Activated naive CD4-positive, alpha-beta T cell treated with anti-CD3 and anti-CD28 coated beads, Interleukin-2, amount 50 U/mL, for 24 hours (primary cell): ENCODE measurements around the gene PTPN2.
"Not testable (repeated sequence)": the region's sequence is repeated elsewhere in the genome, so short reads cannot be mapped to it uniquely, and the experiment has no call there.

ENCODE experiments used
- H3K27ac Mint-ChIP-seq: one replicate; pipeline ENCODE4 v1.8.0; 2021; ENCODE audit warnings: mild to moderate bottlenecking, mixed read lengths
- H3K27me3 Mint-ChIP-seq: one replicate; pipeline ENCODE4 v1.8.0; 2021; ENCODE audit warnings: mixed read lengths
- H3K36me3 Mint-ChIP-seq: one replicate; pipeline ENCODE4 v1.8.0; 2021; ENCODE audit warnings: mixed read lengths
- H3K4me1 Mint-ChIP-seq: one replicate; pipeline ENCODE4 v1.8.0; 2021; ENCODE audit warnings: mixed read lengths
- H3K4me3 Mint-ChIP-seq: one replicate; pipeline ENCODE4 v1.8.0; 2021; ENCODE audit warnings: mild to moderate bottlenecking, mixed read lengths
- H3K9me3 Mint-ChIP-seq: one replicate; pipeline ENCODE4 v1.8.0; 2021; ENCODE audit warnings: mixed read lengths

Gene PTPN2

DNA sequence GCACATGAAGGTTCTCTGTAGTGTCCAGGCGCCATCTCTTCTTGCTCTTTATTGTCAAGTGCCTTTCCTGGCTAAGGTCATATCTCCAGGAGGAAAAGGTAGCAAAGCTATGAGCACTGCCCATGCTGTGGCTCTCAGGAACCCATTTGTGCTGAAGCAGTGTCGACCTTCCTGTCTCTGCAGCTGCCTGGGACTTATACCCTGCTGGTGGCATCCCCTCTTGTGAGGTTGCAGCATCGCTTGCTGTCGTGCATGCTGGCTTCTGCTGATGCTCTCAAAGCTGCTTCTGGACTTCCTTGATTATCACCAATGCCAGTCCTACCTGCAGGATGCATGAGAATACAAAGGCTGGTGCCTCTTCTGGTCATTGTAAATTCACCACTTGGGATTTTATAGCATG lies 22.1 kb upstream of the PTPN2 start:
- Mint-ChIP-seq H3K4me3 (no peak overlapping the region), H3K36me3 (no peaks in the 10 kb centered on the region), H3K4me1 (peaks cover 14% of the 10 kb centered on the region), H3K9me3 (no peaks in the 10 kb centered on the region), H3K27me3 (no peaks in the 10 kb centered on the region), H3K27ac (no peak overlapping the region)

DNA sequence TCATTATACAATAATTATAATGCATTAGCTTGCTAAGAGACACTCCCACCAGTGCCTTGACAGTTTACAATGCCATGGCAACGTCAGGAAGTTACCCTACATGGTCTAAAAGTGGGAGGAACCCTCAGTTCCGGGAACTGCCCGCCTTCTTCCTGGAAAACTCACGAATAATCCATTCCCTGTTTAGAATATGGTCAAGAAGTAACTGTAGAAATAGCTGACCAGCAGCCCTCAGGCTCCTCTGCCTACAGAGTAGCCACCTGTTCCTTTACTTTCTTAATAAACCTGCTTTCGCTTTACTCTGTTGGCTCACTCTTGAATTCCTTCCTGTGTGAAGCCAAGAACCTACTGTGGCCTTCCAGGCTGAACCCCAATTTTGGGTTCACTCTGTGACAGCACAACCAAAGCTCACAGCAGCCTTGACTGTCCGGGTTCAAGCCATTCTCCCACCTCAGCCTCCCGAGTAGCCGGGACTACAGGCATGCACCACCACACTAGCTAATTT lies 20.0 kb upstream of the PTPN2 start:
- no peak overlapping the region for H3K4me3 Mint-ChIP-seq
- no peaks in the 10 kb centered on the region for H3K36me3 Mint-ChIP-seq
- peaks cover 8% of the 10 kb centered on the region for H3K4me1 Mint-ChIP-seq
- H3K9me3 Mint-ChIP-seq, result no peaks in the 10 kb centered on the region
- H3K27ac Mint-ChIP-seq, result peak overlapping the region; percentile 95
- no peaks in the 10 kb centered on the region for H3K27me3 Mint-ChIP-seq

DNA sequence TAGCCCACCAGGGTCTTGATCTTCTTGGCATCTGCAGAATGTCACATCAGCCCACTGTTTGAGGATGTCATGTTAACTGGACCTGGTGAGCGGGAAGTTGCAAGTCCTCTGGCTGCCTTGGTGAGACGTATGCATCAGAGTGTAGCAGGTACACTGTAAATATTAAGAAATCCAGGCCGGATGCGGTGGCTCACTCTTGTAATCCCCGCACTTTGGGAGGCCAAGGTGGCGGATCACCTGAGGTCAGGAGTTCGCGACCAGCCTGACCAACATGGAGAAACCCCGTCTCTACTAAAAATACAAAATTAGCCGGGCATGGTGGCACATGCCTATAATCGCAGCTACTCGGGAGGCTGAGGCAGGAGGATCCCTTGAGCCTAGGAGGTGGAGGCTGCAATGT lies 17.2 kb upstream of the PTPN2 start:
- H3K27me3 Mint-ChIP-seq, H3K27ac Mint-ChIP-seq, H3K4me1 Mint-ChIP-seq, H3K9me3 Mint-ChIP-seq, H3K4me3 Mint-ChIP-seq, H3K36me3 Mint-ChIP-seq: not testable (repeated sequence)

DNA sequence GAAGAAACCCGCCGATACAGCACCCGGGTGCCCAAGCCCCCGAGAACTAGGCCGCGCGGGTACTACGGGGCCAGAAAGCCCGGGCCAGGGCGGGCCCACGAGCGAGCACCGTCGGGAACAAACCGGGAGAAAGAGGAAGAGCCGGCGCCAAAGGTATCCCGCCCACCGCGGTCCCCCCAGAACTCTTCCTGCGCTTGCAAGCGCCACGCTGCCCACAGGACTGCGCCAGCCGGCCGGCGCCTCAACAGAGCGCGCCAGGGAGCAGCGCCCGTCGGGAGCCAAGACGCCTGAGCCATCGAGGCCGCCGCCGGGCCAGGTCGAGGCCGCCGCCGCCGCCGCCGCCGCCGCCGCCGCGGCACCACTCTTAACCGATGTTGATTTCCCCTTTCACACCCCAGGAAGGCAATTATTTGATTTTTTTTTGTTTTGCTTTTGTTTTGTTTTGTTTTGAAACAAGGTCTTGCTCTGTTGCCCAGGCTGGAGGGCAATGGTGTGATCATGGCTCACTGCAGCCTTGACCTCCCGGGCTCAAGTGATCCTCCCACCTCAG lies 12.8 kb upstream of the PTPN2 start:
- H3K9me3 Mint-ChIP-seq, H3K36me3 Mint-ChIP-seq, H3K4me1 Mint-ChIP-seq: not testable (repeated sequence)
- Mint-ChIP-seq H3K27me3 (peaks cover 14% of the 10 kb centered on the region), H3K4me3 (peak overlapping the region; percentile 61), H3K27ac (peak overlapping the region; percentile 51)

DNA sequence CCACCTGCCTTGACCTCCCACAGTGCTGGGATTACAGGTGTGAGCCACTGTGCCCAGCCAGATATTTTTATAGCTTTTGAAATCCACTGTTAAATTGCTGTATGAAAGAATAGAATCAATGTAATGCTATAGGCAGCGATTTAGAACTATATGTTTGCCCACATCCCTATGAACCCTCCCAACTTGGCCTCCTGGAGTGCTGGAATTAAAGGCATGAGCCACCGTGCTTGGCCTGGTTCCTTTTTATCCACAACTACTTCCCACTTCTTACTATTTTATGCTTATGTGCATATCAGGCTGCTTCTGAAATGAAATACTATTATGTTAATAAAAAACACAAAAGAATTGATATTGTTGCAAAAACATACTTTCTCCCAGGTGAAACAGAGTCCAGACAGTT lies 11.6 kb upstream of the PTPN2 start:
- H3K4me1 Mint-ChIP-seq, result peaks cover 5% of the 10 kb centered on the region
- H3K36me3 Mint-ChIP-seq, result no peaks in the 10 kb centered on the region
- H3K9me3 Mint-ChIP-seq, result no peaks in the 10 kb centered on the region
- H3K4me3 Mint-ChIP-seq, result no peak overlapping the region
- peaks cover 14% of the 10 kb centered on the region for H3K27me3 Mint-ChIP-seq
- H3K27ac Mint-ChIP-seq, result peak overlapping the region; percentile 51

DNA sequence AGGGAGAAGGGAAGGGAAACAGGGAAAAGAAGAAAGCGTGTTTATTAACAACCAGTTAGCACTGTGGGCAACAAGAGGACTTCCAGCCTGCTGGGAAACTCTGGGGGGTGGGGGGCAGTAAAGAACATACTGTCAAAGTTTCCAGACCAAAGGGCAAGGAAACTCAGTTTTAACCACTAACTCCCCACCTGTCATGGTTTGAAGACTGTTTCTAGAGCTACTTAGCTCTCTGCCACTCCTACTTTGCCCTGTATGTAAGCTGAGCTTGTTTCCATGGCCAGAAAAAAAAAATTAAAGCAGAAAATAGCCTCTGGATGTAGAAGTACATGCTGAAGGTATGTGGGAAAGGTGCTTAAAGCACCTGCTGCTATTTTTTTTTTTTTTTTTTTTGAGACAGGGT lies 11.0 kb upstream of the PTPN2 start:
- peaks cover 14% of the 10 kb centered on the region for H3K27me3 Mint-ChIP-seq
- no peaks in the 10 kb centered on the region for H3K9me3 Mint-ChIP-seq
- no peak overlapping the region for H3K4me3 Mint-ChIP-seq
- peak overlapping the region; percentile 59 for H3K27ac Mint-ChIP-seq
- no peaks in the 10 kb centered on the region for H3K36me3 Mint-ChIP-seq
- peaks cover 5% of the 10 kb centered on the region for H3K4me1 Mint-ChIP-seq

DNA sequence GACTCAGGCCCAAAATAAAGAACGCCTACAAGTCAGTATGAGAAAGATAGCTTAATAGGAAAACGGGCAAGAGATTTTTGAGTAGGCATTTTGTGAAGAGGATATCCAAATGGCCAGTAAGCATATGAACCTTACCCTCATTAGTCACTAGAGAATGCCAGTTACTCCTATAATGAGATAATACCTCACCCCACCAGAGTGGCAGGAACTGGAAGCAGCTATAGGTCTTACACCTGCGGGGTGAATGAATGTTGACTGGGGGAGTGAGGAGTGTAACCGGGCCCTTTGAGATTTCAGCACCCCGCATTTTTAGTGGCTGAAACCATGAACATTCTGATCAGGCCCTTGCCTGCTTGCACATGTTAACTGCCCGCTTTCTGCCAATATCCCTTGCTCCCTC lies 7.5 kb upstream of the PTPN2 start:
- H3K27me3 Mint-ChIP-seq, result peaks cover 14% of the 10 kb centered on the region
- no peaks in the 10 kb centered on the region for H3K9me3 Mint-ChIP-seq
- H3K27ac Mint-ChIP-seq, result no peak overlapping the region
- no peaks in the 10 kb centered on the region for H3K36me3 Mint-ChIP-seq
- no peak overlapping the region for H3K4me3 Mint-ChIP-seq
- peaks cover 5% of the 10 kb centered on the region for H3K4me1 Mint-ChIP-seq

DNA sequence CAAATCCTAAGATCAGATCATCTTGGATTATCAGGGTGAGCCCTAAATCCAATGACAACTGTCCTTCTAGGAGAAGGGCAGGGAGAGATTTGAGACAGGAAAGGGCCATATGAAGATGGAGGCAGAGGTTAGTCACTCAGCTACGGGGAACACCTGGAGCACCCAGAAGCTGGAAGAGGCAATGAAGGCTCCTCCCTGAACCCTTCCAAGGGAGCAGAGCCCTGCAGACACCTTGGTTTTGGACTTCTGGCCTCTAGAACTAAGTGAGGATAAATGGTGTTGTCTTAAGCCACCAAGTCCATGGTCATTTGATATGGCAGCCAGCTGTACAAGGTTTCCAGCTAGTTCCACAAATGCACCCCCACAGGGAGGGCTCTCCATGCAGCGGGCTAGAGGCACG lies 6.9 kb upstream of the PTPN2 start:
- no peak overlapping the region for H3K4me3 Mint-ChIP-seq
- no peak overlapping the region for H3K27ac Mint-ChIP-seq
- H3K4me1 Mint-ChIP-seq, result peaks cover 5% of the 10 kb centered on the region

DNA sequence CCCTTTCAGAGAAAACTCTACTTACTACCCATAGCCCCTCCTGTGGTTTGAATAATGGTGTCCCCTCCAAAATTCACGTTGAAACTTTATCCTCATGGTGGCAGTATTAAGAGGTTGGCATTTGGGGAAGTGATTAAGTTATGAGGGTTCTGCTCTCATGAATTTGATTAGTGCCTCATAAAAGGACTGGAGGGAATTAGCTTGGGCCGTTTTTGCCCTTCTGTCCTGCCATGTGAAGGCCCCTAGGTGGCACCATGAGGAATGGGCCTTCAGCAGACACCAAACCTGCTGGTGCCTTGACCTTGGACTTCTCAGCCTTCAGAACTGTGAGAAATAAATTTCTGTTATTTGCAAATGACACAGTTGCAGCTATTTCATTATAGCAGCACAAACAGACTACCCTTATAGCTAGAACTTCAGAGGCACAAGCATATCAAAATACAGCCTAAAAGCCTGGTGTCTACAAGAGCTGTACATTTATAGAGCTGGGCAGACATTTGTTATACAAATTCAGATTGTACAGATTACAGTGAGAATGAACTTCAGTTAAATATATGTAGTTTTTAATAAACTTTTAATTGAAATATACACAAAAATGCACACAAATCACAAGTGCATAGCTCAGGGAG lies 2.6 kb upstream of the PTPN2 start:
- Mint-ChIP-seq H3K36me3 (no peaks in the 10 kb centered on the region), H3K27ac (peak overlapping the region; percentile 77), H3K9me3 (no peaks in the 10 kb centered on the region), H3K4me1 (peaks cover 27% of the 10 kb centered on the region), H3K27me3 (no peaks in the 10 kb centered on the region), H3K4me3 (no peak overlapping the region)

More for the DNA sequence above, 6.9 kb upstream of the PTPN2 start:
- H3K36me3 Mint-ChIP-seq, result no peaks in the 10 kb centered on the region
- H3K9me3 Mint-ChIP-seq, result no peaks in the 10 kb centered on the region
- H3K27me3 Mint-ChIP-seq, result peaks cover 11% of the 10 kb centered on the region

DNA sequence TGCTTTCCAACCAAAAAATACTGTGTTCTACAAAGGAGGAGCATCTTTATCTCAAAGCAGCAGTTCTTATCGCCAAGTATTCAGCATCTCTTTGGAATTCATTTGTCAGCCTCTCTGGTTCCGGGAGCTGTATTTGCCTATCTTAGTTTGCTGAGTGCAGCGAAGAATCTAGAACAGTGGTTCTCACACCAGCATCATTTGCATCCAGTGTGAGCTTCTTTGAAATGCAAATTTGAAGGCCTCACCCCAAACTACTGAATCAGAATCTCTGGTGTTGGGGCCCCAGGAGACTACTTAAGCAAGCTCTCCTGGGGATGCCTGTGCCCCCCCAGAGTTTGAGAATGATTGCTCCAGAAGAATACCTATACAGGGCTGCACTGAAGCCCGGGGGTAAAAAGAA lies 1.5 kb upstream of the PTPN2 start:
- Mint-ChIP-seq H3K9me3 (no peaks in the 10 kb centered on the region), H3K4me1 (peaks cover 39% of the 10 kb centered on the region), H3K4me3 (peak overlapping the region; percentile 42), H3K36me3 (peaks cover 2% of the 10 kb centered on the region), H3K27me3 (no peaks in the 10 kb centered on the region), H3K27ac (peak overlapping the region; percentile 55)

DNA sequence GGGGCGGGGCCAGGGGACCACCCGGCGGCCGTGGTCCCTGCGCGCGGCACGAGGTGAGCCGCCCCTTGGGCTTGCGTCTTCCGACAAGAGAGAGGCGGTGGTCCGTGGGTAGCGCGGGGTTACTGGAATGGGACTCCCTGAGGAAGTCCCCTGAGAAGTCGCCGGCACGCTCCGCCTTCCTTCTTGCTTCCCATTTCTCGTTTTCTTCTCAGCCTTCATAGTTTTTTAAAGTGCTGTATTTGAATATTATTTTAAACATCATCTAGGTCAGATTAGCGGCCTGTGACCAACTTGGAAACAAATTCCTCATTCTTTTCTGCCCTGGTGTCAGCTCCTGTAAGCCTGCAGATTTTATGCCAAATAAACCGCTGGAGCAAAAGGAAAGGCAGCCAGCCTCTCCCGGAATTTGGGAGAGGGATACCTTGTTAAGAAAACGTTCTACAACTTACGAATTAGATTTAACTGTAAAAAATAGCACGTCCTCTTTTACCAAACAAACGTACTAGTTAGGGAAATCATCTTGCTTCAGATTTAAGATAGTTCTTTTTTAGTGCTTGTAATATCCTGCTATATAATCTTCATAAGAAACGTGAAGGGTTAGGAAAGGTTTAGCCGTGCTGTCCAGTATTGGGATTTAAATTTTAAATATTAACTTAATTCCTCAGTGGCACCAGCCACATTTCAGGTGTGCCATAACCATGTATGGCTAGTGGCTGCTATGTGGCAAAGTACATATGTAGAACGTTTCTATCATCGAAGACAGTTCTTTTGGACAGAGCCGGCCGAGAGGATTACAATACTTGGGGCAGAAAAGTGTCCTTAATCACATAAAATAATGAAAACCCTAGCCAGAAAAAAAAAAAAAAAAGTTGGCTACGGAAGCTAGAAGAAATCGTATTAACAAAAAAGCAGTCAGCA lies 628 bp upstream of the PTPN2 start:
- Mint-ChIP-seq H3K4me3 (peak overlapping the region; percentile 93), H3K27ac (peak overlapping the region; percentile 96), H3K4me1 (peaks cover 47% of the 10 kb centered on the region), H3K36me3 (peaks cover 2% of the 10 kb centered on the region), H3K9me3 (no peaks in the 10 kb centered on the region), H3K27me3 (no peaks in the 10 kb centered on the region)

DNA sequence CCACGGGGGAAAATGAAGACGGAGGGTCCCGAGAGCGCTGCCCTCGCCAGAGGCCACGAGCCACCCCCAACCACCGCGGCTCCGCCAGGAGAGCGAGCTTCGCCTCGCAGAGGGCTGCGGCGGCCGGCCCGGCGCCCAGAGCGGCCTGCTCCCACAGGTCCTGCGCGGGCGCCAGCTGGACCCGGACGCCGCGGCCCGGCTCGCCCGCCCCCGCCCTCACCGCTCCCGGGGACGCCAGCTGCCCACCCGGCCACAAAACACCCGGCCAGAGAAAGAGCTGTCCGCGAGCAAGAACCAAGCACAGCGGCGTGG lies 709 bp downstream of the PTPN2 start:
- peaks cover 2% of the 10 kb centered on the region for H3K36me3 Mint-ChIP-seq
- H3K4me3 Mint-ChIP-seq, result peak overlapping the region; percentile 95
- no peaks in the 10 kb centered on the region for H3K9me3 Mint-ChIP-seq
- H3K27me3 Mint-ChIP-seq, result no peaks in the 10 kb centered on the region
- peak overlapping the region; percentile 97 for H3K27ac Mint-ChIP-seq
- H3K4me1 Mint-ChIP-seq, result peaks cover 57% of the 10 kb centered on the region

DNA sequence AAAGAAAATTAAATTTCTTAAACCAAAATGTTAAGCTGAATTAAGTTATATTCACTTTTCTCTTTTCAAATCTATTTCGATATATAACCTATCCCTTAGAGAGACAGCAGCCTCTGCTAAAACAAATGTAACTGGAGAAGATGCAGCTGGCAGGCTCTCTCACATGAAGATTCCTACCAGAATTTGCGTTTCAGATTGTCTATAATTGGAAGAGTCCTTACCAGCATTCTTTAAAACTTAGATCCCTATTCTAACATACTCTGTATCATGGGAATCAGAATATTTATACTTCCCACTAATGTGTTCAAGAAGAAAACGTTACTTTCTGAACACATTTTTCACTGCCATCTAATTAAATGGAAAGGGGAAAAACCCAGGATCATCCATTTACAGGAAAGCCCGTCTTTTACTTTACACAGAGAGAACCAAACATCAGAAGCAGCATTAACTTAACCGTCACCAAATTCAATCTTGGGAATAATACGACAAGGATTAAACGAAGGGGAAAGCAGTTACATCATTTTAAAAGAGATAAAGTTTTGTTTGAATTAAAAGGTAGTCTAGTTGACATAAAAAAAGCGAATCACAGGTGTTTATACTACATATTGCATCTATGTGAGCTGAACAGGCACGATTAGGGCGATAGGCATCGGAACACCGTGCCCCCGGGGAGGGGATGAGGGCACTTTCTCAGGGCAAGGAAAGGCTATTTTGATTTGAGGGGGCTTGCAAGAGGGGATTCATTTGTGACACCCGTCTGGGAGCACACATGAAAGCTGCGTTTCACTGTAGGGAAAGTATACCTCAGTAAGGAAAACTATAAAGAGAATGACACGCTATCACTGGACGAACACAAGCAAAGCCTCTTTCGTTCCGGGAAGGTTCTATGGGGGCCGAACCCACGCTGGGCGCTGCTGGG lies 1.3 kb downstream of the PTPN2 start:
- H3K27me3 Mint-ChIP-seq, result no peaks in the 10 kb centered on the region
- peak overlapping the region; percentile 97 for H3K27ac Mint-ChIP-seq
- peak overlapping the region; percentile 95 for H3K4me3 Mint-ChIP-seq
- peaks cover 2% of the 10 kb centered on the region for H3K36me3 Mint-ChIP-seq
- peaks cover 61% of the 10 kb centered on the region for H3K4me1 Mint-ChIP-seq
- no peaks in the 10 kb centered on the region for H3K9me3 Mint-ChIP-seq

DNA sequence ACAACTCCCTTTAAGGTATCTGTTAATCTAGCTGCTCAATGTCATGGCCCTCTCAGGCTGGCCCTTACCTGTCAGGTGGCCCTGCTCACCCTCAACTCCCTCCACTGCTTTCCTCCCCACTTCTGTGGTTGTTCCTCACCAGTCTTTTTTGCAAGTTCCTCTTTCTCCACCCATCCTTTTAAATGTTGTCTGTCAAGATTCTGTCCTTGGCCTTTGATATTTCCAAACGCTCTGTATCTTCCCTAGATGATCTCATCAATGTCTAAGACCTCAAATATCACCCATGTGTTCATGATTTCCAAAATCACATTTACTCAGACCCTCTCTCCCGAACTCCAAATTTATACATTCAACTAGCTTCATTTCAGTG lies 3.5 kb downstream of the PTPN2 start:
- Mint-ChIP-seq H3K9me3 (no peaks in the 10 kb centered on the region), H3K27ac (peak overlapping the region; percentile 3), H3K4me1 (peaks cover 77% of the 10 kb centered on the region), H3K4me3 (peak overlapping the region; percentile 59), H3K27me3 (no peaks in the 10 kb centered on the region), H3K36me3 (peaks cover 2% of the 10 kb centered on the region)

DNA sequence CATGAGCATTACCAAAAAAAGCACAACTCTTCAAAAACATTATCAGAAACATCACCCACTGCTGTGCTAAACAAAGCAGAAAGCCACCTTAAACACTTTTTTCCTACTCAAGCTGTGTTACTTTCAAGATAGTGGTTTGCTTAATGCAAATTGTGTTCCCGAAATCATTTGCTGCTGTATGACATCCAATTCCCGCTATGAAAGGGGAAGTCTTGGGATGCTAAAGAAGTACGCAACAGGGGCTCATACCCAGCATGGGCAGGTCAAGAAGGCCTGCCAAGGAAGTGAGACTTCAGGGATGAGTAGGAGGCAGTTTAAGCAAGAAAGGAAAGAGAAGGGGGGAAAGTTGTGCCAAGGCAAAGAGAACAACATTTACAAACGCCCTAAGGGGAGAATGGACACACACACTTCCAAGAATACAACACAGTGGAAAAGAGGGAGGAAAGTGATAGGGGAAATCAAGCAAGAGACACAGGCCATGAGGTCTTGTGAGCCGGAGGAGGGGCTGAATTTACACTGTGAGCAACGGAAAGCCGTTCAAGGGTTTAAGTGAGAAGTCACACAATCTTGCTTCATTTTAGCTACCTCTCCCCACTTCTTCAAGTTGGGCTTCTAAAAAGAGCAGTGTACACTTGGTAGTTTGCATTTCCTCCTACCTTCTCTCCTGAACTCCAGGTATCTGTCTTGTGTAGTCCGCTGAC lies 4.0 kb downstream of the PTPN2 start:
- H3K4me1 Mint-ChIP-seq, result peaks cover 75% of the 10 kb centered on the region

More for the DNA sequence above, 4.0 kb downstream of the PTPN2 start:
- no peaks in the 10 kb centered on the region for H3K27me3 Mint-ChIP-seq
- H3K36me3 Mint-ChIP-seq, result peaks cover 2% of the 10 kb centered on the region
- peak overlapping the region; percentile 1 for H3K27ac Mint-ChIP-seq
- H3K4me3 Mint-ChIP-seq, result peak overlapping the region; percentile 59
- no peaks in the 10 kb centered on the region for H3K9me3 Mint-ChIP-seq
